HG03442 (cell line): ENCODE results near the gene IGF2R.
"Not testable (repeated sequence)": the region's sequence is repeated elsewhere in the genome, so short reads cannot be mapped to it uniquely, and the experiment has no call there.

ENCODE experiments used
- ATAC-seq: cut with Tn5 transposase; IDR thresholded peaks from one replicate; pipeline ENCODE4 v1.9.1; 2021; ENCODE audit warnings: mild to moderate bottlenecking, moderate library complexity; ENCODE audit not compliant: unreplicated experiment

IGF2R gene

GRCh38 chr6:160131636-160132296 is 162.9 kb downstream of the IGF2R start:
- no peak for ATAC-seq

DNA sequence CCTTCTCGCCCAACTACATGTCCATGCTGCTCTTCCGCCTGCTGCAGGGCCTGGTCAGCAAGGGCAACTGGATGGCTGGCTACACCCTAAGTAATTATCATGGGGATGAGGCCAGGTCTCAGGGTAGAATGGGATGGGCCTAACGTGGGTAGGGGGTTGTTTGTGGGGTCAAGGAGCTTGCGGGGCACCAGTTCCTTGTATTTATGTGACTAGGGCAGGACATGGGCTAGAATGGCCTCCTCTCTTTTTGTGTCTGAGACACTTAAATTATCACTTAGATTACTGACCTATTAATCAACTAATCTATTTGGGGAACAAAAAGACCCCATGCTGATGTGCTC is 163.4 kb downstream of the IGF2R start:
- no peak for ATAC-seq

DNA sequence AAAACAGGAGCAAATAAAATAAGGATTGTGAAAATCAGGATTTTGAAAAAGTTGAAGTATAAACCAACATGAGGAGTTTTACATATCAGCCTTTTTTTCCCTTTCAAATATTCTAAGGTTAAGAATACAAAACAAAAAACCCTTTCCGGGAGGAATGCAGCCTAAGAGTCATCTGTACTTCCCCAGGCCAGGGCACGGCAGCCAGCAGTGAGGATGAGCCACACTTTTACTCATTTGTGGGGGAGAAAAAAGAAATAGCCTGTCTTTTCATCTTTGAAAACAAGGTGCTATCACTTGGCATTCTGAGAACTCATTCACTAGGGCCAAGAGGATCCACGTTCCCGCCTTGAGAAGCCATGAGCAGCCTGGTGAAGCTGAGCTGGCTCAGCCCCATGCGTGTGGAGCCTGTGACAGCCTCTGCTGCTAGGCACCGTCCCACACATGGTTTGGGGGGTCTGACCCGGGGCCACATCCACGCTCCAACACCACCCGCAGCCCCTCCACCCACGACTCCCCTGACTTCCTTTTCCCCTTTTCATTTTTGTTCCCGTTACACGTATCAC is 164.0 kb downstream of the IGF2R start:
- ATAC-seq, result no peak

GRCh38 chr6:160133441-160134336 is 164.8 kb downstream of the IGF2R start:
- ATAC-seq, result no peak

GRCh38 chr6:160134337-160134751 is 165.5 kb downstream of the IGF2R start:
- not testable (repeated sequence) for ATAC-seq

DNA sequence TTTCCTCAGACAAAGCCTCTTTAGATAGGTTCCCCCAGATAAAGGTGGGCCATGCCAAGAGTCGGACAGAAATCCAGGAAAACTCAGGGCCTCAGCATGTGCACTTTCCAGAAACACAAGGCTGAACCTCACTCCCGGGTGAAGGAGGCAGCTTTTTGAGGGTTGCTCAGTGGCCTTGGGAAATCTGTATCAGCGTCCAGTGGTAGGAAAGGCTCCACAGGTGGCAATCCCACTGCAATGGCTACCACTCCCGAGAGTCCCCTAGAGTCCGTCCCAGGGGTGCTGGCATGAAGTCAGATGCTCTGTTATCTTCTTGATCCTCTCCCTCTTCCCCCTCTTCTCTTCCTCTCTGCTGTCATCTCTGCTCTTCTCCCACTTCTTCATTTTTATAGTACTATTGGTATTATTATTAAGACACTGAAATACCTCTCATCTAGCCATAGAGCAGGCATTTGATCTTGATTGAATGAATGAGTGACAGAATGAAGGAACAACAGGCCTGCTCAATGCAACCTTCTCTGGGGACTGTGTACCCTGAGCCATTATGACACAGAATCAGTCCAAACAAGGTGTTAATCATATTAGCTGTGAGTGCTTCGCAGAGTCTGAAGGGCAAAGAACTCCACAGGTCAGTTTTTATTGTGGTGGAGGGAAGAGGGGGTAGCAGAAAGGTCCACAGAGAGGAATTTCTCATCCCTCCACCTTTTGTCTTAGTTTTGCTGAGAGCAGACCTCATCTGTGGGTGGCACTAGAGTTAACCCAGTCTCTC is 166.1 kb downstream of the IGF2R start:
- ATAC-seq, result no peak

GRCh38 chr6:160135907-160136655 is 167.2 kb downstream of the IGF2R start:
- ATAC-seq, result no peak

- no peak for ATAC-seq
Observed at GRCh38 chr6:160137130-160137988, 168.5 kb downstream of the IGF2R start.

- ATAC-seq, result peak; percentile 81
Observed at GRCh38 chr6:160137989-160138835, 169.3 kb downstream of the IGF2R start.

- no peak for ATAC-seq
Observed at GRCh38 chr6:160138839-160139419, 170.0 kb downstream of the IGF2R start.

DNA sequence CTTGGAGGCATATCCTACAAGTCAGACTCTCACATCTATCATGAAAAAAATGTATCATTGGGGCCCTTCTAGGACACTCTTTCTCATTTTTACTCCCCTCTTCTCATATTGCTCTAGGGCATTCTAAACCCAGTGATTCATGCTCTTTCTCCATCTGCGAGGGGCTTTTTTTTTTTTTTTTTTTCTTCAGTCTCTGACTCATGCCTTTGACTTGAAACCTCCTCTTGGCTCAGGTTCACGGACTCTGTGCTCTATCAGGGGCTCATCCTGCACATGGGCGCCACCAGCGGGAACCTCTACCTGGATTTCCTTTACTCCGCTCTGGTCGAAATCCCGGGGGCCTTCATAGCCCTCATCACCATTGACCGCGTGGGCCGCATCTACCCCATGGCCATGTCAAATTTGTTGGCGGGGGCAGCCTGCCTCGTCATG is 170.6 kb downstream of the IGF2R start:
- no peak for ATAC-seq

DNA sequence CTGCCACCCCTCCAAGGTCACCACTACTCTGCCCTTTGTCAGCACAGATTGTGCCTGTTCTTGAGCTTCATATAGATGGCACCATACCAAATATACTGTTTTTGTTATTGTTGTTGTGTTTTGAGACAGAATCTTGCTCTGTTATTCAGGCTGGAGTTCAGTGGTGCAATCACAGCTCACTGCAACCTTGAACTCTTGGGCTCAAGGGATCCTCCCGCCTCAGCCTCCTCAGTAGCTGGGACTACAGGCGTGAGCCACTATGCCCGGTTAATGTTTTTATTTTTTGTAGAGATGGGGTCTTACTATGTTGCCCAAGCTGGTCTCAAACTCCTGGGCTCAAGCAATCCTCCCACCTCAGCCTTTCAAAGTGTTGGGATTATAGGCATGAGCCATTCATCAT is 171.6 kb downstream of the IGF2R start:
- not testable (repeated sequence) for ATAC-seq

GRCh38 chr6:160141001-160141726 is 172.3 kb downstream of the IGF2R start:
- ATAC-seq, result no peak

DNA sequence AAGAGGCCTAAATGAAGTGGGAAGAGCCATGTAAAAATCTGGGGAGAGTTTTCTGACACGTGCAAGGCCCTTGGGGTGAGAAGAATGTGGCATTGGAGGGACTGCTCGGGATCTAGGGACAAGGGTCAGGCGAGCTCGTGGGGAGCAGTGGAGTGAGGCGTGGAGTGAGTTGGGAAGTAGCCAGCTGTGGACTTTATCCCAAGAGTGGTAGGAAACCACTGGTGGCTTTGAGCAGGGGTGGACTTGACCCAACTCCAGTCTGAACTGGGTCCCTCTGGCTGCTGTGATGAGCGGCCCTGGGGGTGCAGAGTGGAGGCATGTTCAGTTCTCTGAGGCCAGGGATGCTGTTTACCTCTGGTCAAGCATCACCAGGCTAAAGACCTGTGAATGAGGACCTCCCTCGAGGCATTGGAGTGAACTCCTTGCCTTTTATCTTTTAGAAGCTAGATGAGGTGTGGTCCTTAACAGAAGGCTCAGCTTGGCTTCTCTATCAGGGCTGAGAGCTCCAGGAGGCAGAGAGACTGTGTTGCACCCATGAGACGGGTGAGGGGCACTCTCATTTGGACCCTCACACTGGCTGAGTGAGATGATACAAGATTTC is 173.3 kb downstream of the IGF2R start:
- no peak for ATAC-seq

DNA sequence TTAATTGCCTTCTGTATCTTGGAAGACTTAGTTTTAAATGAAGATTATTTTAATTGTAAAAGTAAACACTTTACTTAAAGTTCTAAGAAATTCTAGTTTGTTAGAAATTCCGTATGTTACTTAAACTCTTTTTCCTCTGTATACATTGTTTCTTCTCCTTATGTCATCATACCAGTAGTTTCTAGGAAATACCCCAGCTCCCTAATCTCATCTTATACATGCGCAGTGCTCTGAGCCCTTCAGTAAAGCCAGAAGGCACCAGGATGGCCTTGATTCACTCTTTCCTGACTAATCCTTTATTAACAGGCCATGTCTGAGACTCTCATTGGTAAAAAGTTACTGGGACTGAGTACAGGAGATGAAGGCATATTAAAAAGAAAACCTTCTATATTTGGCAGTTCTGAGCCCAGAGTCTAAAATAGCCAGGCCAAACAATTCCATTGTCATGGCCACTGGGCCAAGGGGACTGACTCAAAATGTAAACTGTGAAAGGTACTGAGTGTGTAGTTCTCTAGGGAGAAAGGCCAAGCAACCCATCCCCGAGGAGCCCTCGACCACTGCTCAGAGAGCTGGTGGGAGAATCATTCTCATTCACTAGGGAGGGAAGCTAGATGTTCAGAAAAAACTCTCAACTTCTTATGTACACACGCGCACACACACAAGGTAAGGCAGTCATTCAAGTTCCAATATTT is 177.7 kb downstream of the IGF2R start:
- ATAC-seq, result no peak

- ATAC-seq, result no peak
Observed at GRCh38 chr6:160147146-160147536, 178.3 kb downstream of the IGF2R start.

GRCh38 chr6:160154471-160154870 is 185.6 kb downstream of the IGF2R start:
- no peak for ATAC-seq
